NCI-H524 treated with DMSO at 0.1 percent for 48 hours (cell line): ENCODE results near the gene ZNF516.
"Not testable (repeated sequence)": the region's sequence is repeated elsewhere in the genome, so short reads cannot be mapped to it uniquely, and the experiment has no call there.

Source experiments
- DNase-seq: peaks from one replicate; lab custom pipeline; 2025; lab: John Stamatoyannopoulos, UW

Gene ZNF516

GRCh38 chr18:76495006-76495370 lies at the start of gene ZNF516:
TSS of gene ZNF516 (minus strand) at chr18:76495242. CDS start at chr18:76443054, 52,188 bp downstream.
- no peak for DNase-seq

GRCh38 chr18:76538846-76539245 lies 43.8 kb upstream of the ZNF516 start:
- no peak for DNase-seq

- no peak for DNase-seq
These were observed 42.6 kb upstream of the ZNF516 start for GRCh38 chr18:76537621-76538020.

- not testable (repeated sequence) for DNase-seq
These were observed 41.6 kb upstream of the ZNF516 start for GRCh38 chr18:76536593-76536992.

GRCh38 chr18:76532875-76533274 lies 37.8 kb upstream of the ZNF516 start:
- DNase-seq, result no peak

- peak; percentile 78 for DNase-seq
These were observed 35.8 kb upstream of the ZNF516 start for GRCh38 chr18:76530846-76531245.

GRCh38 chr18:76530391-76530790 lies 35.3 kb upstream of the ZNF516 start:
- DNase-seq, result no peak

- DNase-seq, result no peak
These were observed 34.4 kb upstream of the ZNF516 start for GRCh38 chr18:76529433-76529811.

GRCh38 chr18:76528477-76529432 lies 33.7 kb upstream of the ZNF516 start:
- peak; percentile 20 for DNase-seq

GRCh38 chr18:76525911-76526310 lies 30.9 kb upstream of the ZNF516 start:
- DNase-seq, result no peak

- peak; percentile 56 for DNase-seq
These were observed 30.1 kb upstream of the ZNF516 start for GRCh38 chr18:76524900-76525698.

GRCh38 chr18:76524477-76524876 lies 29.4 kb upstream of the ZNF516 start:
- no peak for DNase-seq

GRCh38 chr18:76522551-76522950 lies 27.5 kb upstream of the ZNF516 start:
- no peak for DNase-seq

- no peak for DNase-seq
These were observed 27.1 kb upstream of the ZNF516 start for GRCh38 chr18:76522122-76522503.

- no peak for DNase-seq
These were observed 26.5 kb upstream of the ZNF516 start for GRCh38 chr18:76521417-76522121.

- DNase-seq, result peak; percentile 20
These were observed 24.0 kb upstream of the ZNF516 start for GRCh38 chr18:76518860-76519538.

GRCh38 chr18:76518123-76518859 lies 23.2 kb upstream of the ZNF516 start:
- DNase-seq, result no peak

GRCh38 chr18:76515576-76515975 lies 20.5 kb upstream of the ZNF516 start:
- DNase-seq, result no peak

GRCh38 chr18:76514573-76514972 lies 19.5 kb upstream of the ZNF516 start:
- no peak for DNase-seq

- no peak for DNase-seq
These were observed 12.9 kb upstream of the ZNF516 start for GRCh38 chr18:76507830-76508385.
